Hepatocyte (in vitro differentiated cells): Measurements from ENCODE around the gene HELB. TPM values are rescaled to one million over a fixed set of nuclear protein-coding genes. Genes with fewer than 3 reads are reported as not detected.

Source experiments
- DNase-seq: peaks from one replicate; pipeline ENCODE4 v3.0.0-alpha.2; 2016; ENCODE audit warnings: low spot score
- H2AFZ ChIP-seq: fragments of 200-600 bp; sonication (generic); 2 replicates; pipeline ENCODE4 v1.6.0; 2016; ENCODE audit warnings: antibody characterized with exemption, mild to moderate bottlenecking
- H3K27ac ChIP-seq: fragments of 200-600 bp; sonication (generic); 2 replicates; pipeline ENCODE4 v1.5.1; 2016; ENCODE audit warnings: mild to moderate bottlenecking
- H3K27me3 ChIP-seq: fragments of 200-600 bp; sonication (generic); 2 replicates; pipeline ENCODE4 v1.6.1; 2016
- H3K36me3 ChIP-seq: fragments of 200-600 bp; sonication (generic); replicated peaks from 2 replicates; pipeline ENCODE4 v1.5.1; 2016; ENCODE audit warnings: low read depth; ENCODE audit not compliant: insufficient read depth
- H3K4me1 ChIP-seq: fragments of 200-600 bp; sonication (generic); 2 replicates; pipeline ENCODE4 v1.5.1; 2016; ENCODE audit warnings: mild to moderate bottlenecking, moderate library complexity; ENCODE audit not compliant: insufficient read depth
- H3K4me2 ChIP-seq: fragments of 200-600 bp; sonication (generic); 2 replicates; pipeline ENCODE4 v1.6.0; 2016
- H3K4me3 ChIP-seq: fragments of 200-600 bp; sonication (generic); 2 replicates; pipeline ENCODE4 v1.5.1; 2016; ENCODE audit warnings: mild to moderate bottlenecking
- H3K79me2 ChIP-seq: fragments of 200-600 bp; sonication (generic); 2 replicates; pipeline ENCODE4 v1.6.0; 2017; ENCODE audit warnings: mild to moderate bottlenecking
- H3K9me2 ChIP-seq: fragments of 200-600 bp; sonication (generic); replicated peaks from 2 replicates; pipeline ENCODE4 v1.6.0; 2017; ENCODE audit warnings: mild to moderate bottlenecking; ENCODE audit not compliant: insufficient read depth
- H3K9me3 ChIP-seq: fragments of 200-600 bp; sonication (generic); 2 replicates; pipeline ENCODE4 v1.5.1; 2016; ENCODE audit warnings: low read depth, mild to moderate bottlenecking
- H4K20me1 ChIP-seq: fragments of 200-600 bp; sonication (generic); 2 replicates; pipeline ENCODE4 v1.6.0; 2016; ENCODE audit warnings: mild to moderate bottlenecking; ENCODE audit not compliant: insufficient read depth, poor library complexity, severe bottlenecking
- EZH2 ChIP-seq: fragments of 200-600 bp; sonication (generic); IDR thresholded peaks from 2 replicates; pipeline ENCODE4 v1.6.1; 2016; ENCODE audit warnings: antibody characterized with exemption, mild to moderate bottlenecking, borderline replicate concordance
- EZH2phosphoT487 ChIP-seq: fragments of 200-600 bp; sonication (generic); IDR thresholded peaks from one replicate; pipeline ENCODE4 v1.6.1; 2018; ENCODE audit warnings: antibody characterized with exemption, mild to moderate bottlenecking, low read depth, moderate library complexity; ENCODE audit not compliant: unreplicated experiment, severe bottlenecking
- WGBS: methylation state at CpG from one replicate; pipeline ENCODE4 v1.1.6; 2016; ENCODE audit warnings: low lambda C conversion rate; ENCODE audit errors: missing lambda C conversion rate; 5-methylcytosine and 5-hydroxymethylcytosine counted together
- polyA plus RNA-seq: library from polyadenylated mRNA; unstranded; fragments of >200 nt; fragmentation: Nextera tagmentation; extraction: Ambion mirVana; gene quantifications from 2 replicates; pipeline ENCODE4 v1.2.1, GENCODE V29; 2016
- total RNA-seq: library from RNA; depleted of rRNA; stranded (reverse); fragments of >200 nt; gene quantifications from 2 replicates; pipeline ENCODE4 v1.2.3, GENCODE V29; 2014
- TF ChIP-seq, protein P1 (sequence below): fragments of 200-600 bp; sonication (generic); IDR thresholded peaks from 2 replicates; pipeline ENCODE4 v1.5.1; 2016; ENCODE audit warnings: antibody characterized with exemption, mild to moderate bottlenecking; ENCODE audit not compliant: poor library complexity

The HELB gene
- total and polyA plus RNA-seq, 2 experiments from 2014 or later: 1.5 to 4.6 TPM

DNA sequence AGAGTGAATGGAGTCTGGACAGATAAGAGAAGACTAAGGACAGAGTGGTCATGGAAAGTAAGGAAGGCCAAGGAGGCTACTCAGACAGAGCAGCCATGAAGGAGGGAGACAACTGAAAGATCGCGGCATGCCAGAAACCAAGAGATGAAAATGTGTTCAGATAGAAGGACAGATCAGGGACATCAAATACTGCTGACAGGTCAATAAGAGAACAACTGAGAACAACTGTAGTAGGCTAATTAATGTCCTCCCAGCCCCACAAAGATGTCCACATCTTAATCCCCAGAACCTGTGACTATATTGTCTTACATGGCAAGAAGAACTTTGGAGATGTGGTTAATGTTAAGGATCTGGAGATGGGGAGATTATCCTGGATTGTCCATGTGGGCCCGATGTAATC lies 15.0 kb upstream of the HELB start:
- H3K79me2 ChIP-seq: no peaks in the 10 kb centered on the region
- H2AFZ ChIP-seq: no peak overlapping the region
- H3K27ac ChIP-seq: no peak overlapping the region
- no peaks in the 10 kb centered on the region for H3K36me3 ChIP-seq
- H3K4me2 ChIP-seq: no peak overlapping the region
- H4K20me1 ChIP-seq: no peaks in the 10 kb centered on the region
- 97% methylated on average over 3 of the region's 3 CpGs for WGBS
- no peaks in the 10 kb centered on the region for H3K4me1 ChIP-seq
- no peak overlapping the region for H3K4me3 ChIP-seq
- no peaks in the 10 kb centered on the region for H3K9me3 ChIP-seq
- DNase-seq: no peak
- no peak for TF ChIP-seq EZH2
- TF ChIP-seq, protein P1, sequence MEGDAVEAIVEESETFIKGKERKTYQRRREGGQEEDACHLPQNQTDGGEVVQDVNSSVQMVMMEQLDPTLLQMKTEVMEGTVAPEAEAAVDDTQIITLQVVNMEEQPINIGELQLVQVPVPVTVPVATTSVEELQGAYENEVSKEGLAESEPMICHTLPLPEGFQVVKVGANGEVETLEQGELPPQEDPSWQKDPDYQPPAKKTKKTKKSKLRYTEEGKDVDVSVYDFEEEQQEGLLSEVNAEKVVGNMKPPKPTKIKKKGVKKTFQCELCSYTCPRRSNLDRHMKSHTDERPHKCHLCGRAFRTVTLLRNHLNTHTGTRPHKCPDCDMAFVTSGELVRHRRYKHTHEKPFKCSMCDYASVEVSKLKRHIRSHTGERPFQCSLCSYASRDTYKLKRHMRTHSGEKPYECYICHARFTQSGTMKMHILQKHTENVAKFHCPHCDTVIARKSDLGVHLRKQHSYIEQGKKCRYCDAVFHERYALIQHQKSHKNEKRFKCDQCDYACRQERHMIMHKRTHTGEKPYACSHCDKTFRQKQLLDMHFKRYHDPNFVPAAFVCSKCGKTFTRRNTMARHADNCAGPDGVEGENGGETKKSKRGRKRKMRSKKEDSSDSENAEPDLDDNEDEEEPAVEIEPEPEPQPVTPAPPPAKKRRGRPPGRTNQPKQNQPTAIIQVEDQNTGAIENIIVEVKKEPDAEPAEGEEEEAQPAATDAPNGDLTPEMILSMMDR: no peak
- no peak for TF ChIP-seq EZH2phosphoT487
- H3K9me2 ChIP-seq: no peaks in the 10 kb centered on the region
- H3K27me3 ChIP-seq: peaks cover 4% of the 10 kb centered on the region

DNA sequence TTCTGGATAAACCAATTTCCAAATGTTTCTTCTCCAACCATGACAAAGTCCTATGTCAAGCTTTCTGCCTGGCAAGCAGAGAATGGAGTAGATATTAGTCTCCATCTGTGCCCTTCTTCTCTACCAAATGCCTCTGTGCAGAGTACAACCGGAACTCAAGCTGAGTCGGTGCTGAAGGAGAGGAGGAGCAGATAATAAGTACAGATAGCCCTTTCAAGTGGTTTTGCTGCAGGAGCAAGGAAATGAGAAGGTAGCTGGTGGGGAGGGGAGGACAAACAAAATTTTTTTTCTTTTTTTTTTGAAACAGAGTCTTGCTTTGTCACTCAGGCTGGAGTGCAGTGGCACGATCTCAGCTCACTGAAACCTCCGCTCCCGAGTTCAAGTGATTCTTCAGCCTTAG lies 14.2 kb upstream of the HELB start:
- peaks cover 4% of the 10 kb centered on the region for H3K27me3 ChIP-seq
- TF ChIP-seq, protein P1: no peak
- TF ChIP-seq EZH2: no peak
- no peak for TF ChIP-seq EZH2phosphoT487
- no peaks in the 10 kb centered on the region for H3K36me3 ChIP-seq
- H3K4me2 ChIP-seq: no peak overlapping the region
- no peaks in the 10 kb centered on the region for H3K4me1 ChIP-seq
- no peak overlapping the region for H3K4me3 ChIP-seq
- no peak for DNase-seq
- no peaks in the 10 kb centered on the region for H3K9me2 ChIP-seq
- no peaks in the 10 kb centered on the region for H4K20me1 ChIP-seq
- no peaks in the 10 kb centered on the region for H3K9me3 ChIP-seq
- 74% methylated on average over 5 of the region's 5 CpGs for WGBS
- no peak overlapping the region for H3K27ac ChIP-seq
- H3K79me2 ChIP-seq: no peaks in the 10 kb centered on the region
- no peak overlapping the region for H2AFZ ChIP-seq

DNA sequence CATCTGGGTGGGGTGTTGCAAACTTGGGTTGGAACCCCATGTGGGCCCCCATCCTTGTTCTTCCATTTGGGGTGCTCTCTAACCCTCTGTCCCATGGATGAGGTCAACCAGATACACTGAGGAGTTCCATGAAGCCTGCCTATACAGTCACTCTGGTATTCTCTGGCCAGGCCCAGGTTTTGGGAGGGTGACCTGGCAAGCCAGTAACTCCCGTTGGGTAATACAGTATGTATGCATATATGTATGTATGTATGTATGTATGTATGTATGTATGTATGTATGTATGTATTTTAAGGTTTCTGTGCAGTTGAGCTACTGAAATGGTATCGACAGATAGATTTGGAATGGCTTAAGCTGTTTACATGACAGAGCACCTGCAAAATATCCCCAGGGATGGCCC lies 12.8 kb upstream of the HELB start:
- Histone ChIP-seq H4K20me1 (no peaks in the 10 kb centered on the region), H3K79me2 (no peaks in the 10 kb centered on the region), H3K36me3 (no peaks in the 10 kb centered on the region), H3K9me3 (no peaks in the 10 kb centered on the region), H3K9me2 (no peaks in the 10 kb centered on the region), H2AFZ (no peak overlapping the region), H3K4me2 (no peak overlapping the region), H3K4me3 (no peak overlapping the region), H3K27me3 (peaks cover 4% of the 10 kb centered on the region), H3K27ac (no peak overlapping the region), H3K4me1 (no peaks in the 10 kb centered on the region)
- WGBS: 100% methylated on average over 2 of the region's 2 CpGs
- TF ChIP-seq, protein P1: no peak
- no peak for TF ChIP-seq EZH2
- TF ChIP-seq EZH2phosphoT487: no peak
- DNase-seq: no peak

DNA sequence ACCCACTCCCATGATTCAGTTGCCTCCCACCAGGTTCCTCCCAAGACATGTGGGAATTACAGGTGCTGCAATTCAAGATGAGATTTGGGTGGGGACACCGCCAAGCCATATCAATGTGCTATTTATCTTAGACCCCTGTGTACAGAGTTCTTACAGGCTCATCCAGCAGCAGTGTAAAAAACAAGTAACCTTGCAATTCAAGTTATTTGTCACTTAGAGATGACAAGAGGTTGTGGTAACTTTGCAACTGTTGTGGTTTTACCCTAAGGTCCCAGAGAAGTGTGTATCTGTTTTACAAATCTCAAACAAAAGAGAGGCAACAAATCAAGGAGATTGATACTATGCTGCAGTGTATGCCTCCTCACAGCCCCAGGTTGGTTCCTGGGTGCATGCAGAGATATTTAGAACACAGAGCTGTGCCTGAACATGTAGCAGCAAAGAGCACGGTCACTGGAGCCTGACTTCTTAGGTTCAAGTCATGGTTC lies 11.5 kb upstream of the HELB start:
- H3K36me3 ChIP-seq: no peaks in the 10 kb centered on the region
- H3K79me2 ChIP-seq: no peaks in the 10 kb centered on the region
- no peak overlapping the region for H2AFZ ChIP-seq
- no peak for TF ChIP-seq EZH2
- TF ChIP-seq, protein P1: no peak
- no peak for TF ChIP-seq EZH2phosphoT487
- H3K4me3 ChIP-seq: no peak overlapping the region
- no peak overlapping the region for H3K4me2 ChIP-seq
- no peaks in the 10 kb centered on the region for H4K20me1 ChIP-seq
- no peak overlapping the region for H3K27ac ChIP-seq
- H3K27me3 ChIP-seq: peaks cover 4% of the 10 kb centered on the region
- WGBS: 89% methylated on average over 2 of the region's 2 CpGs
- no peaks in the 10 kb centered on the region for H3K4me1 ChIP-seq
- no peak for DNase-seq
- no peaks in the 10 kb centered on the region for H3K9me3 ChIP-seq
- no peaks in the 10 kb centered on the region for H3K9me2 ChIP-seq
